Lung (tissue), 12 donors: ENCODE measurements around the gene RNF166. TPM values are rescaled to one million over a fixed set of nuclear protein-coding genes. Genes with fewer than 3 reads are reported as not detected.

Source experiments
- ATAC-seq: fragments of 200-7000 bp; cut with Tn5 transposase; one replicate; pipeline ENCODE4 v1.9.1; 2020; ENCODE audit warnings: moderate number of reproducible peaks; ENCODE audit not compliant: insufficient read depth, low FRiP score
- DNase-seq, 3 donors: peaks; one replicate each; pipeline ENCODE4 v3.0.0-alpha.2; 2013 to 2017
- H3K27ac ChIP-seq, 2 donors: one replicate each; pipeline ENCODE4 v1.5.1; 2013; ENCODE audit warnings: mild to moderate bottlenecking in 2 of 2, moderate library complexity in 2 of 2, control low read depth in 1 of 2, inconsistent platforms in 1 of 2, low read depth in 1 of 2, low read length in 1 of 2
- H3K27me3 ChIP-seq, 3 donors: one replicate each; pipeline ENCODE4 v1.5.1; 2013; ENCODE audit warnings: low read length in 2 of 3; ENCODE audit not compliant: control insufficient read depth in 3 of 3, insufficient read depth in 3 of 3
- H3K36me3 ChIP-seq, 4 donors: one replicate each; pipeline ENCODE4 v1.5.1; 2013; ENCODE audit warnings: low read length in 4 of 4, mild to moderate bottlenecking in 1 of 4, moderate library complexity in 1 of 4; ENCODE audit not compliant: control insufficient read depth in 4 of 4, insufficient read depth in 4 of 4
- H3K4me1 ChIP-seq, 5 donors: one replicate each; pipeline ENCODE4 v1.5.1; 2013; ENCODE audit warnings: low read length in 5 of 5, mild to moderate bottlenecking in 2 of 5, moderate library complexity in 1 of 5; ENCODE audit not compliant: control insufficient read depth in 5 of 5, insufficient read depth in 5 of 5
- H3K4me3 ChIP-seq: one replicate; pipeline ENCODE4 v1.5.1; 2013; ENCODE audit warnings: mild to moderate bottlenecking, control low read depth, moderate library complexity
- H3K9ac ChIP-seq, 2 donors: one replicate each; pipeline ENCODE4 v1.5.1; 2013; ENCODE audit warnings: low read length in 2 of 2, control low read depth in 1 of 2; ENCODE audit not compliant: insufficient read depth in 1 of 2
- H3K9me3 ChIP-seq, 4 donors: one replicate each; pipeline ENCODE4 v1.5.1; 2013; ENCODE audit warnings: low read length in 3 of 4, mild to moderate bottlenecking in 1 of 4, moderate library complexity in 1 of 4; ENCODE audit not compliant: control insufficient read depth in 4 of 4, insufficient read depth in 3 of 4
- CTCF ChIP-seq: IDR thresholded peaks from 2 replicates; pipeline ENCODE4 v1.5.1; 2012; ENCODE audit warnings: mild to moderate bottlenecking; ENCODE audit errors: control extremely low read depth, extremely low read depth
- WGBS, 2 donors: extraction: QIAGEN DNeasy Blood & Tissue Kit; methylation state at CpG; one replicate each; pipeline ENCODE4 v1.1.7; 2013; 5-methylcytosine and 5-hydroxymethylcytosine counted together
- polyA plus RNA-seq, 2 donors: library from polyadenylated mRNA; stranded (reverse); fragments of 200-250 nt; gene quantifications; one replicate each; pipeline ENCODE4 v1.2.1, GENCODE V29; 2013
- total RNA-seq, 2 donors: library from RNA; depleted of rRNA in 1 of 2; stranded (reverse); fragments of >200 nt in 1 of 2; gene quantifications; one replicate each; pipeline ENCODE4 v1.2.1, GENCODE V29; 2014 to 2021
- donor health status: control.
- donor health status: control.
- donor health status: Bipolar disorder and iron deficiency.
- donor health status: healthy.
- donor health status: DM: yes; HTN: yes; CAD: no.

The RNF166 gene
- total and polyA plus RNA-seq, 4 donors = 15.2 to 51.6 (median 44.1) TPM

- 86 to 92% methylated on average over 25 of the region's 25 CpGs for WGBS, 2 donors
- peaks cover 0 to 60% (median 8%) of the 10 kb centered on the region in 4 donors for H3K36me3 ChIP-seq
- H3K9me3 ChIP-seq = no peaks in the 10 kb centered on the region
- TF ChIP-seq CTCF = no peak
- no peak for ATAC-seq
- DNase-seq = no peak
- no peak overlapping the region for H3K4me3 ChIP-seq
- H3K27ac ChIP-seq = no peak overlapping the region
- H3K4me1 ChIP-seq = peaks cover 0 to 9% (median 0%) of the 10 kb centered on the region in 5 donors
- H3K27me3 ChIP-seq = no peaks in the 10 kb centered on the region
- H3K9ac ChIP-seq = no peak overlapping the region
These were observed 49.8 kb downstream of the RNF166 start for GRCh38 chr16:88656291-88656980.

- no peak for TF ChIP-seq CTCF
- no peak overlapping the region for H3K9ac ChIP-seq
- no peak overlapping the region for H3K27ac ChIP-seq
- H3K9me3 ChIP-seq = no peaks in the 10 kb centered on the region
- H3K4me3 ChIP-seq = no peak overlapping the region
- H3K4me1 ChIP-seq = peaks cover 0 to 12% (median 0%) of the 10 kb centered on the region in 5 donors
- ATAC-seq = no peak
- H3K27me3 ChIP-seq = no peaks in the 10 kb centered on the region
- DNase-seq = no peak
- peaks cover 0 to 60% (median 8%) of the 10 kb centered on the region in 4 donors for H3K36me3 ChIP-seq
- 91 to 92% methylated on average over 25 to 29 of the region's 29 CpGs for WGBS, 2 donors
These were observed 50.4 kb downstream of the RNF166 start for GRCh38 chr16:88655733-88656281.

GRCh38 chr16:88655053-88655732 is 51.0 kb downstream of the RNF166 start:
- ATAC-seq (no peak), DNase-seq (no peak)
- Histone ChIP-seq H3K4me3 (no peak overlapping the region), H3K9me3 (no peaks in the 10 kb centered on the region), H3K27ac (no peak overlapping the region), H3K36me3 (peaks cover 0 to 60% (median 8%) of the 10 kb centered on the region in 4 donors), H3K4me1 (peaks cover 0 to 12% (median 0%) of the 10 kb centered on the region in 5 donors), H3K9ac (no peak overlapping the region), H3K27me3 (no peaks in the 10 kb centered on the region)
- TF ChIP-seq CTCF = no peak
- 96 to 97% methylated on average over 50 of the region's 50 CpGs for WGBS, 2 donors
